GM20431 (cell line): ENCODE results near the gene DPYSL4.

Experiments
- in situ Hi-C: fragments of 300-500 bp; cut with MseI, MboI; formaldehyde crosslinking; loops from one replicate; pipeline ENCODE4 v1.15.0; 2020; ENCODE audit warnings: low sequenced_read_pairs; ENCODE audit not compliant: unreplicated experiment

The DPYSL4 gene

GRCh38 chr10:132175907-132176581 lies 10.7 kb upstream of the DPYSL4 start:
- in situ Hi-C loops, result no loop called here

GRCh38 chr10:132176623-132177500 lies 9.9 kb upstream of the DPYSL4 start:
- in situ Hi-C loops, result no loop called here

DNA sequence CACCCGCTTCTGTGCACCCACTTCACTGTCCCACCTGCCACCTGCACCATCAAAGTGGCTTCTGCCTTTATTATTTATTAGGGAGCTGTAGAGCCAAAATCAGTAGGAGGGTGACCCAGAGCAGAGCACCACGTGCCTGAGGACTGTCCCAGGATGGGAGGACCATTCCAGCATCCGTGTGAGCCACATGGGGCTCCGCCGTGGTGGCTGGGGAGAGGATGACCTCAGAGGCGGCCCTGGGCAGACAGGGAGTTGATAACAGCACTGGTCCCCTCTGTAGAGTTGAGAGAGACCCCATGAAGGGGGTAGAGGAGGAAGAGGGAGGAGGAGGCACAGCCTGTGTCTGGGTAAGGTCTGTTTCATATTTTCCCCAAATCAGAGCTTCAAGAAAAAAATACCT lies 8.7 kb upstream of the DPYSL4 start:
- in situ Hi-C loops, result no loop called here

DNA sequence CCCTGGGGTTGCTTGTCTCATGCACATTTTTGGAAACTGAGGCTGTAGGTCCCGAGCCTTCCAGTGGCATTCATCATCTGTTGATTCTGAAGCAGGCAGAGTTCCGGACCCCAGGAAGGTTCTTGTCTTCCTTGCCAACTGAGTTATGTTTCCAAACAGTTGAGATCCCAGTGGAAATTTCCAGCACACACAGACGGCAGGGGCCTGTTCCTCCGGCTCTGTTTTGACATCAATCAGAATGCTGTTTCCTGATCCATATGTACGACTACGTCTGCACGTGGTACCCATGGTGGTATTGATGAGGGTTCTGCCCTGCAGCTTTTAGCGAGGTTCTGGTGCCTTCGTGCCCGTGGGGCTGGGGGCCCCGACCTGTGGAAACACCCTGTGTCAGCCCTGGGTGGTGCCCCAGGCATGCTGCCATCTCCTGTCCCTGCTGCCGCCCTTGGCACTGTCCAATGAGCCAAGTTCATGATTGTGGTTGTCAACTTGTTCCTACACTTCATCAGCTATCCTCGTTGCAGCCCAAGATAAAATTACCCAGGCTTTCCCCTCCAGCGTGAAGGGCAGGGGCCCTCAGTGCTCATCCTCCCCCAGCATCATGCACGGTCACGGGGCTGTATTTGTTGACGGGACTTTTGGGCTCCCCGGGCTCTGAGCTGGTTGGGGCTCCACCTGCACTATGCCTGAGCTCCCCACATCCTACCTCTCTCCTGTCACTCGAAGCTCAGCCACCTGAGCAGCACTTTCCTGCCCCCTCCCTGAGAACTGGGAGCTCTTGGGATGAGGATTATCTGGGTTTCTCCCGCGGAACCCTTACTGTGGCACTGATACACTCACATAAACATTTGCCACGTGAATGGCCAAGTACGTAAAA lies 7.8 kb upstream of the DPYSL4 start:
- in situ Hi-C loops, result no loop called here

- in situ Hi-C loops, result no loop called here
Measured at GRCh38 chr10:132179551-132180392, 7.0 kb upstream of the DPYSL4 start.

DNA sequence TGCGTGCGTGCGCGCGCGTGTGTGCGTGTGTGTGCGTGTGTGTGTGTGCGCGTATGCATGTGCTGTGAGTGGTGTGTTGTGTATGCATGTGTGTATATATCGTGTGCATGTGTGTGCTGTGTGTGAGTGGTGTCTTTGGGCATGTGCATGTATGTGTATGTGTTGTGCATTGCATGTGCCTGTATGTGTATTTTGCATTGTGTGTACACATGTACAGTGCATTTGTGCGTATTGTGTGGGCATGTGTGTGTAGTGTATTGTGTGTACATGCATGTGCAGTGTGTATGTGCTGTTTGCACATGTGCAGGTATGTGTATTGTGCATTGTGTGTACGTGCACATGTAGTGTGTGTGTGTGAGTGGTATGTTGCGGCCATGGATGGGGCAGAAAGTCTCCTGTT lies 6.0 kb upstream of the DPYSL4 start:
- in situ Hi-C loops, result no loop called here

DNA sequence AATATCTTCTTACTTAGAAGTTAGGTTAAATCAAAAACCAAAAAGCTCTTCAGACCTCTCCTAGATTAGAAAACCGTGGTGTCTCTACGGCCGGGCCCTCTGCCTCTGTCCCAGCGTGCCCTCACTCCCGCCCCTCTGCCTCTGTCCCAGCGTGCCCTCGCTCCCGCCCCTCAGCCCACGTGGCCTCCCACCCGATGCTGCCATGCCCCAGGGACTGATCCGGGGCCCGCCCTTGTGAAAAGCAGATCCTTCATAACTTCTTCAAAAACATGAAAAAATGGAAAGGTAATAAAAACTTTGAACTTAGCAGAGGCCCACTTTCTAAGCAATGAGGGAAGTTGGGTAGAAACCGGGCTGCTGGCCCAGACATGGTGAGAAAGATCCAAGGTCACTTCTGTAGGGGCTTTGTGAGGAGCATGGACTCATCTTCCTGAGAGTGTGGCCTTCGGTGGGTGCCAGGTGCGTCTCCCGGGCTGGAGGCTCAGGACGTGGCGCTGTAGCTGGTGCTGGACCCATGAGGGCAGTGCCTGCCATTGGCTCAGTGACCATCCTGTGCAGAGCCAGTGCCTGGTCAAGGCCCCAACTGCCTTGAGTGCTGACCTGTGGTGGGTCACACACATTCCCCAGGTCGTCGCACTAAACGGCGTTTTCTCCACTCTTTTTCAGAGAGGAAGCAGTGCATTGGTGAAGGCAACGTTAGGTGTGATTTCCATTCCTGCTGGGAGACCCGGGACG lies 4.9 kb upstream of the DPYSL4 start:
- in situ Hi-C loops, result no loop called here

DNA sequence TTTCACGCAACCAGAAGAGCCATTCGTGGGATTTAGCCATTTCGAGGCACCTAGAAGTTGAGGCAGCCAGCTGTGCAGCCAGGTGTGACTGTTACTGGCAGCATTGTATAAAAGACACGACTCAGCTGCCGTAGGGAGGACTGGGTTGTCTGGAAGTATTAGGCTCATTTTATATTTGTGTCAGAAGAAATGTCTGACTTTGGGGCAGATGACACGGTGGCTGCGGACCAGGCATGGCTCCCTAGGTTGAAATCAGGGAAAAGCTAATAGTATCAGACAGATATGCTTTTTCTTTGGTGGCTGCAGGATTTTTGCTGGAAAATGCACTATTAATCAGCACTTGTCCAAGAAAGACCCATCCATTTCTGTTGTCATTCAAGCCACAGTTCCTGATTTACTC lies 4.2 kb upstream of the DPYSL4 start:
- in situ Hi-C loops, result no loop called here

- in situ Hi-C loops, result no loop called here
Measured at GRCh38 chr10:132183046-132183445, 3.7 kb upstream of the DPYSL4 start.

DNA sequence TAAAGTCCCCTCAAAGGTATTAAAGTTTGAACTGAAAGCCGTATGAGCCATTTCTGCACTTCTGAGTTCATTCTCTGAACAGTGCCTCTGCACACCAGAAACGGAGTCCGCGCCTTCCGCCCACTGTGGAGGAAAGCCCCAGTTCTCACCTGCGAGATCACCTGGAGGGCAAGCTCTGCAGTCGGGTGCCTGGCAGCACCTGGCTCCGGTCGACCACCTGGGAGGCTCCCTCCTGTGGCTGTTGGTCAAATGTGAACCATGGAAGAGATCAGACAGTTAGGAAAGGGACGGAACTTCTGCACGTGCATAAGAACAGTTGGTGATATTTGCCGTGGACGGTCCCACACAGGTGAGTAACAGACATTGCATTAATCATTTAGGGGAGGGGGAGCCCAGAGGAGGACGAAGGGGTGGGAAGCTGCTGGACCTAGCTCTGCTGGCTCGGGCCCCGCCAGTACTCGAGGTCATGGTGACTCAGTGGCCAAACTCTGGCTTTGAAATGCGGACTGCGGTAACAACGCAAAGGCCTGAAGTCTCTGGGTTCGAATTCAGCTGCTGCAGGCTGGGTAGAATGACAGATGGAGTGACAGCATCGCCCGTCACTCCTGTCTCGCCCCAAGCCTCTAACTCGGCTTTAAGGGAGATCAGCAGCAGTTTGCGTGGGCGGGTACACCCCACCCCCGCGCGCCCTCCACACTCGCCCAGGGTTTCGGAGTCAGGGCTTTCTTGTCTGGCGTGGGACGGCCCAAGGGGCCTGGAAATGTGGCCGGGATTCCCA lies 1.7 kb upstream of the DPYSL4 start:
- in situ Hi-C loops, result no loop called here

DNA sequence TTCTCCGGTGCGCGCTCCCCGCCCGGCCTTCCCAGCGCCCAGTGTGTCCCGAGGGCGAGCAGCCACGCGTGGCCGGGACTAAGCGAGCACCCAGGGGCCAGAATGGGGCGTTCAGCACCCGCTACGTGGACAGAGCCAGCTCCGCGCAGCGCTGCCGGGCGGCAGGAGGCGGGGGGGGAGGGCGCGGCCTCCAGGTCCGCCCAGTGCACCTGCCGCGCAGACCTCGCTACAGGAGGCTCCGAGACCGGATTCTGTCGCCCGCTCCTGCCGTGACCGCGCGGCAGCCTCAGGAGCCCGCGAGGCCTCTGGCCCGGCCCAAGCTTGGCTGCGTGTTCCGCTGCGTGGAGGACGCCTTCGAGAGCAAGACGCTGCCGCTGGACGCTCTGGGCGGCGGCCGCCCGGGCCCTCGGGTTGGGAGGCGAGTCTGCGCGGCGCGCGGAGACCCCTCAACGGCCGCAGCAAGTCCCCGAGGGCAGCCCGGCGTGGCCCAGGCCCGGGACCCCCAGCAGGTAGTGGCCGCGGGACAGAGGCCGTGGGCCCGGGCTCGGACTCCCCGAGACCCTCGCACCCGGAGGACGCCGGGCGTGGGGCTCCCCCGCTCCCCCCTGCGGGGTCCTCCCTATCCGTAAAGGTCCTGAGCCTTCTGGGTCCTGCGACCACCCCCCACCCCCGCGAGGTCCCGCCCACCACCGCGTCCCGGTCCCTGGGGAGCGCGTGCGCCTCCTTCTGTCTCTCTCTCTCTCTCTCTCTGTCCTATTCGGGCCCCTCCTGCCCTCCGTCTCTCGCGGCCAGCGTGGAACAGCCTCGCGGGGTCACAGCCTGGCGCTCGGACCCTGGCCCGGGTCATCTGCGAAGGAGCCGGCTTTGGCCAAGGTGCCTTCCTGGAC lies 904 bp upstream of the DPYSL4 start:
- in situ Hi-C loops, result no loop called here

DNA sequence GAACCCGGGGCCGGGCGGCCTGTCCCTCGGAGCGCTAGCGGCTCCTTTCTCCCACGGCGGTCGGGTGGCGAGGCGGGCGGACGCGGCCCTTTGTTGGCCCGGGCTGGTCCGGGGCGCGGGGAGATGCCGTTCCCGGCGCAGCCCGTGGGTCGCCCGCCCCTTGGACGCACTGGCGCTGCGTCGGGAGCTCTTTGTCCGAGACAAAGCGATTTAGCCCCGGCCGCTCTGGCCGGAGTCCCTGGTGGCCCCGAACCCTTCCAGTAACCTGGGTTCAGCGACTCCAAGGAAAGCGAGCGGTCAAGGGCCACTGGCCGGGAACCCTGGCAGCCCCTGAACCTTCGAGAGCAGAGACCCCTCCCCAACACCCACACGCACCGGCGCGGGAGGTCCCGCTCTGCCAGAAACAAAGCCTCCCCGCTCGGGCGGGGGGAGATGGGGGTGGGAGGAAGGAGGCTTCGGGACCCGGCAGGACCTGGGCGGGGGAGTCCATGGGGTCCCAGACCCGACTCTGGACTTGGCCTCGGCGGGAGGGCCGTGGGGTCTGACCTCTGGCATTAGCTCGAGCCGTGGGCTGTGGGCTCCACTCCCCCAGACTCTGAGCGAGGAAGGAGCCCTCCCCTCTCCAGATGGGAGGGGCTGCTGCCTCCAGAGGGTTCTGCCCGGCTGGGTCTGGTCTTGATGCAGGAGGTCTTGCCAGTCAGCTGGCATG lies 836 bp downstream of the DPYSL4 start:
- in situ Hi-C loops, result no loop called here

- in situ Hi-C loops, result no loop called here
Measured at GRCh38 chr10:132188331-132188730, 1.6 kb downstream of the DPYSL4 start.

- in situ Hi-C loops, result no loop called here
Measured at GRCh38 chr10:132189016-132189415, 2.3 kb downstream of the DPYSL4 start.

DNA sequence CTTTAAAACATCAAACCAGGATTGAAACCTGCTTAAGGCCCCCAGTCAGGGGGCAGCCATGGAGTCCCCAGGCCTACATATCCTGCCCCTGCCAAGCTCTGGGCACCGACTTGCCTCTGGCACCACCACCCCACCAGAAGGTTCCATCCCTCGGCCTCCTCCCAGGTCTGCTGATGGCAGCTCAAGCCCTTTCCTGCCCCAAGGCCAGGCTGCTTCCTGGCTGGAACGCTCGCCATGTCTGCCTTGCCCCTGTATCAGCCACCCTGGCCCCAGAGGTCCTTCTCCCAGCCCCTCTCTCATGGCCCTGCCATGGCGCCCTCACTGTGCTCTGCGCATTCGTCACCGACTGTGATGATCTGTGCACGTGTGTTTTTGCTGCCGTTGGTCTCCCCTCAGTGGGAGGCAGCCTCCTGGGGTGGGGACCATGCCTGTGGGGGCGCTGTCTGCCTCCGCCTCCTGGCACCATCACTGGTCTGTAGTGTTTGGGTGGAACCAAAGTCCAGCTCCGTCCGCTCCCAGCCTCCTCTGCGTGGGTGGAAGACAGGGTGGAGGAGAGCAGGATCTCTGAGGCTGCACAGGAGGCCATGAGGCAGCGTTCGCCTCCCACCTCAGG lies 3.2 kb downstream of the DPYSL4 start:
- in situ Hi-C loops, result no loop called here
